Stomach smooth muscle (tissue), 2 donors: ENCODE data around the gene TMEM114.

Experiments used
- H3K27ac ChIP-seq: one replicate; pipeline ENCODE4 v1.7.0; 2013; ENCODE audit warnings: mild to moderate bottlenecking, low read length, inconsistent platforms
- H3K27me3 ChIP-seq, 2 donors: one replicate each; pipeline ENCODE4 v1.7.0; 2013; ENCODE audit warnings: low read length in 2 of 2; ENCODE audit not compliant: insufficient read depth in 2 of 2, control insufficient read depth in 1 of 2
- H3K36me3 ChIP-seq, 2 donors: one replicate each; pipeline ENCODE4 v1.7.0; 2013; ENCODE audit warnings: low read length in 2 of 2; ENCODE audit not compliant: control insufficient read depth in 2 of 2, insufficient read depth in 2 of 2
- H3K4me1 ChIP-seq: one replicate; pipeline ENCODE4 v1.7.0; 2013; ENCODE audit warnings: low read length; ENCODE audit not compliant: control insufficient read depth, insufficient read depth
- H3K4me3 ChIP-seq, 2 donors: one replicate each; pipeline ENCODE4 v1.7.0; 2013; ENCODE audit warnings: low read length in 2 of 2
- H3K9ac ChIP-seq, 2 donors: one replicate each; pipeline ENCODE4 v1.7.0; 2013; ENCODE audit warnings: low read length in 2 of 2, mild to moderate bottlenecking in 1 of 2
- H3K9me3 ChIP-seq, 2 donors: one replicate each; pipeline ENCODE4 v1.7.0; 2013; ENCODE audit warnings: low read length in 2 of 2; ENCODE audit not compliant: control insufficient read depth in 2 of 2
- donor health status: healthy.
- donor health status: Pancreatic carcinoma.

Gene TMEM114

GRCh38 chr16:8626946-8627345 lies 36.6 kb upstream of the TMEM114 start:
- H3K9me3 ChIP-seq: no peaks in the 10 kb centered on the region
- H3K9ac ChIP-seq: no peak overlapping the region
- H3K36me3 ChIP-seq: peaks cover 47 to 48% of the 10 kb centered on the region in 2 donors
- no peak overlapping the region for H3K4me3 ChIP-seq
- peaks cover 6% of the 10 kb centered on the region for H3K4me1 ChIP-seq
- H3K27me3 ChIP-seq: no peaks in the 10 kb centered on the region
- H3K27ac ChIP-seq: no peak overlapping the region

GRCh38 chr16:8625491-8626087 lies 35.3 kb upstream of the TMEM114 start:
- Histone ChIP-seq H3K4me1 (peaks cover 8% of the 10 kb centered on the region), H3K27me3 (no peaks in the 10 kb centered on the region), H3K9ac (no peak overlapping the region), H3K9me3 (no peaks in the 10 kb centered on the region), H3K36me3 (peaks cover 43 to 45% of the 10 kb centered on the region in 2 donors), H3K4me3 (no peak overlapping the region), H3K27ac (no peak overlapping the region)

- no peak overlapping the region for H3K9ac ChIP-seq
- H3K36me3 ChIP-seq: peaks cover 25 to 26% of the 10 kb centered on the region in 2 donors
- H3K9me3 ChIP-seq: no peaks in the 10 kb centered on the region
- H3K27me3 ChIP-seq: peaks cover 0 to under 1% of the 10 kb centered on the region in 2 donors
- H3K4me3 ChIP-seq: no peak overlapping the region
- H3K4me1 ChIP-seq: peaks cover 8% of the 10 kb centered on the region
- H3K27ac ChIP-seq: no peak overlapping the region
Observed at GRCh38 chr16:8623634-8624033, 33.3 kb upstream of the TMEM114 start.

GRCh38 chr16:8622315-8622656 lies 32.0 kb upstream of the TMEM114 start:
- Histone ChIP-seq H3K9ac (peak overlapping the region; percentile 97 to 99), H3K27me3 (peaks cover 0 to 3% of the 10 kb centered on the region in 2 donors), H3K9me3 (no peaks in the 10 kb centered on the region), H3K27ac (no peak overlapping the region), H3K4me3 (peak overlapping the region; percentile 94 to 99), H3K36me3 (peaks cover 12 to 14% of the 10 kb centered on the region in 2 donors), H3K4me1 (peaks cover 8% of the 10 kb centered on the region)

- Histone ChIP-seq H3K27ac (peak within 1 kb of the TSS; percentile 53), H3K4me3 (peak within 1 kb of the TSS; percentile 94 to 99), H3K9me3 (no peaks in the 10 kb centered on the region), H3K4me1 (peaks cover 8% of the 10 kb centered on the region), H3K36me3 (peaks cover 8 to 9% of the 10 kb centered on the region in 2 donors), H3K27me3 (peaks cover 0 to 3% of the 10 kb centered on the region in 2 donors), H3K9ac (peak within 1 kb of the TSS; percentile 97 to 99)
Observed at GRCh38 chr16:8621572-8622314, 31.4 kb upstream of the TMEM114 start, which contains the start of gene METTL22. Gene METTL22, plus strand, starts transcription at chr16:8621698. Its CDS starts 3,968 bp downstream, at chr16:8625666.

- Histone ChIP-seq H3K27ac (peak overlapping the region; percentile 53), H3K27me3 (peaks cover 0 to 4% of the 10 kb centered on the region in 2 donors), H3K9ac (peak overlapping the region; percentile 97 to 99), H3K36me3 (peaks cover 8% of the 10 kb centered on the region in 2 donors), H3K9me3 (no peaks in the 10 kb centered on the region), H3K4me3 (peak overlapping the region; percentile 94 to 99), H3K4me1 (peaks cover 8% of the 10 kb centered on the region)
Observed at GRCh38 chr16:8621222-8621571, 30.9 kb upstream of the TMEM114 start.

GRCh38 chr16:8620535-8620934 lies 30.2 kb upstream of the TMEM114 start:
- peaks cover 0 to 4% of the 10 kb centered on the region in 2 donors for H3K27me3 ChIP-seq
- no peak overlapping the region for H3K4me3 ChIP-seq
- H3K9me3 ChIP-seq: no peaks in the 10 kb centered on the region
- H3K27ac ChIP-seq: no peak overlapping the region
- H3K9ac ChIP-seq: no peak overlapping the region
- peaks cover under 1 to 1% of the 10 kb centered on the region in 2 donors for H3K36me3 ChIP-seq
- H3K4me1 ChIP-seq: peaks cover 8% of the 10 kb centered on the region

GRCh38 chr16:8619671-8620370 lies 29.5 kb upstream of the TMEM114 start:
- Histone ChIP-seq H3K9ac (no peak overlapping the region), H3K36me3 (no peaks in the 10 kb centered on the region), H3K27ac (no peak overlapping the region), H3K27me3 (peaks cover 0 to 4% of the 10 kb centered on the region in 2 donors), H3K4me3 (no peak overlapping the region), H3K9me3 (no peaks in the 10 kb centered on the region), H3K4me1 (peaks cover 8% of the 10 kb centered on the region)

- Histone ChIP-seq H3K9me3 (no peaks in the 10 kb centered on the region), H3K36me3 (no peaks in the 10 kb centered on the region), H3K9ac (no peak overlapping the region), H3K4me1 (no peaks in the 10 kb centered on the region), H3K4me3 (no peak overlapping the region), H3K27ac (no peak overlapping the region), H3K27me3 (peaks cover 0 to 7% of the 10 kb centered on the region in 2 donors)
Observed at GRCh38 chr16:8614435-8615029, 24.2 kb upstream of the TMEM114 start.

- Histone ChIP-seq H3K4me3 (no peak overlapping the region), H3K9me3 (no peaks in the 10 kb centered on the region), H3K27me3 (peaks cover 0 to 6% of the 10 kb centered on the region in 2 donors), H3K9ac (no peak overlapping the region), H3K36me3 (no peaks in the 10 kb centered on the region), H3K27ac (no peak overlapping the region), H3K4me1 (no peaks in the 10 kb centered on the region)
Observed at GRCh38 chr16:8611886-8612600, 21.7 kb upstream of the TMEM114 start.
